HepG2 (cell line): Measurements from ENCODE around the gene TMEM9. TPM values are rescaled to one million over a fixed set of nuclear protein-coding genes. Genes with fewer than 3 reads are reported as not detected.

Experiments
- AGO1 ChIP-seq: fragments of 200-400 bp; formaldehyde crosslinking; IDR thresholded peaks from 2 replicates; pipeline ENCODE4 v1.6.1; 2017; ENCODE audit warnings: mild to moderate bottlenecking, low read depth, low read length, moderate library complexity; ENCODE audit not compliant: poor library complexity, severe bottlenecking
- ATAD3A ChIP-seq: sonication (generic); formaldehyde crosslinking; IDR thresholded peaks from 2 replicates; pipeline ENCODE4 v1.4.0; 2020; ENCODE audit warnings: missing genetic modification reagents
- ELF1 ChIP-seq: sonication (generic); formaldehyde crosslinking; IDR thresholded peaks from 2 replicates; pipeline ENCODE4 v1.4.0; 2020; ENCODE audit warnings: missing genetic modification reagents
- GFI1 ChIP-seq: sonication (generic); formaldehyde crosslinking; IDR thresholded peaks from 2 replicates; pipeline ENCODE4 v1.5.0; 2020; ENCODE audit warnings: missing genetic modification reagents, mild to moderate bottlenecking, borderline replicate concordance
- IRF9 ChIP-seq: sonication (generic); formaldehyde crosslinking; IDR thresholded peaks from 2 replicates; pipeline ENCODE4 v1.8.0; 2022; ENCODE audit warnings: missing genetic modification reagents, mild to moderate bottlenecking, borderline replicate concordance
- MAX ChIP-seq: IDR thresholded peaks from 2 replicates; pipeline ENCODE4 v1.6.1; 2012; ENCODE audit warnings: inconsistent platforms
- NR0B2 ChIP-seq: sonication (generic); formaldehyde crosslinking; IDR thresholded peaks from 2 replicates; pipeline ENCODE4 v1.4.0; 2020; ENCODE audit warnings: mild to moderate bottlenecking, missing genetic modification reagents
- NR1H2 ChIP-seq: sonication (generic); formaldehyde crosslinking; IDR thresholded peaks from 2 replicates; pipeline ENCODE4 v1.8.1; 2022; ENCODE audit warnings: low read depth, missing genetic modification reagents, borderline replicate concordance
- SMAD1 ChIP-seq: sonication (generic); formaldehyde crosslinking; IDR thresholded peaks from 2 replicates; pipeline ENCODE4 v1.4.0; 2020; ENCODE audit warnings: missing genetic modification reagents, low read depth, mild to moderate bottlenecking, borderline replicate concordance
- TERF1 ChIP-seq: sonication (generic); formaldehyde crosslinking; IDR thresholded peaks from 2 replicates; pipeline ENCODE4 v1.8.0; 2022; ENCODE audit warnings: mild to moderate bottlenecking, missing genetic modification reagents, moderate library complexity
- XBP1 ChIP-seq: sonication (generic); formaldehyde crosslinking; IDR thresholded peaks from 2 replicates; pipeline ENCODE4 v1.5.0; 2020; ENCODE audit warnings: missing genetic modification reagents
- ZBTB8A ChIP-seq: sonication (generic); formaldehyde crosslinking; IDR thresholded peaks from 2 replicates; pipeline ENCODE4 v1.4.0; 2020; ENCODE audit warnings: mild to moderate bottlenecking, low read depth, missing genetic modification reagents, borderline replicate concordance
- ZGPAT ChIP-seq: IDR thresholded peaks from 2 replicates; pipeline ENCODE4 v1.6.1; 2016; ENCODE audit warnings: mild to moderate bottlenecking
- ZNF230 ChIP-seq: sonication (generic); formaldehyde crosslinking; IDR thresholded peaks from 2 replicates; pipeline ENCODE4 v1.4.0; 2020; ENCODE audit warnings: mild to moderate bottlenecking, missing genetic modification reagents
- ZNF530 ChIP-seq: sonication (generic); formaldehyde crosslinking; IDR thresholded peaks from 2 replicates; pipeline ENCODE4 v1.5.0; 2020; ENCODE audit warnings: low read depth, mild to moderate bottlenecking, missing genetic modification reagents
- ZNF646 ChIP-seq: sonication (generic); formaldehyde crosslinking; IDR thresholded peaks from 2 replicates; pipeline ENCODE4 v1.9.0; 2021; ENCODE audit warnings: mild to moderate bottlenecking, missing genetic modification reagents
- ZNF839 ChIP-seq: sonication (generic); formaldehyde crosslinking; IDR thresholded peaks from 2 replicates; pipeline ENCODE4 v1.4.0; 2020; ENCODE audit warnings: missing genetic modification reagents, mild to moderate bottlenecking, borderline replicate concordance
- polyA plus RNA-seq, 8 experiments: library from polyadenylated mRNA; depleted of rRNA in 3 of 8; stranded (reverse) in 7 of 8; unstranded in 1 of 8; fragments of >200 nt; fragmentation: Illumina TruSeq in 4 of 8; extraction: Trizol in 4 of 8; gene quantifications; 2 replicates each; pipeline versions ENCODE4 v1.2.1 to v1.2.3, GENCODE V29; 2011 to 2016; ENCODE audit warnings: low read depth in 4 of 8, missing spikeins in 1 of 8, mixed read lengths in 1 of 8; ENCODE audit not compliant: insufficient read depth in 1 of 8
- total RNA-seq, 5 experiments: library from RNA; depleted of rRNA; stranded (reverse); fragments of >200 nt; fragmentation: Illumina TruSeq; extraction: Trizol; gene quantifications; 2 replicates each; pipeline ENCODE4 v1.2.3, GENCODE V29; 2016; ENCODE audit warnings: low read depth in 1 of 5

The TMEM9 gene
- total and polyA plus RNA-seq, 2 of the 13 experiments (the other 11 are each of a cell fraction or from before 2014, with no cell fraction given), result 60.9 to 102 TPM

GRCh38 chr1:201114245-201115131 is 39.8 kb downstream of the TMEM9 start (continued):
- no peak for TF ChIP-seq TERF1 (CRISPR knock-in tag)
- no peak for TF ChIP-seq ZNF839 (CRISPR knock-in tag)
- no peak for TF ChIP-seq ATAD3A (CRISPR knock-in tag)
- no peak for TF ChIP-seq NR1H2 (CRISPR knock-in tag)
- TF ChIP-seq ZGPAT (CRISPR knock-in tag), result no peak
- TF ChIP-seq GFI1 (CRISPR knock-in tag), result no peak
- TF ChIP-seq ZNF530 (CRISPR knock-in tag), result no peak
- no peak; the same call in 1 of the 2 replicates for TF ChIP-seq ELF1 (CRISPR knock-in tag)
- TF ChIP-seq IRF9 (CRISPR knock-in tag), result peak; percentile 33; the same call in 1 of the 2 replicates
- no peak for TF ChIP-seq NR0B2
- no peak for TF ChIP-seq SMAD1 (CRISPR knock-in tag)
- no peak for TF ChIP-seq ZBTB8A (CRISPR knock-in tag)
- no peak for TF ChIP-seq XBP1
- TF ChIP-seq ZNF230 (CRISPR knock-in tag), result no peak
- no peak for TF ChIP-seq ZNF646
- TF ChIP-seq MAX, result 0 out of 2 replicates have a peak, but pooled peaks have one; percentile 13
- TF ChIP-seq AGO1, result peak; percentile 15
